ENCODE measurements around the gene FMN1.

FMN1 gene

GRCh38 chr15:32765236-32765635, 429.3 kb downstream of the FMN1 start:
- DNase-seq (ENCODE audit: low read depth) = no peak

DNA sequence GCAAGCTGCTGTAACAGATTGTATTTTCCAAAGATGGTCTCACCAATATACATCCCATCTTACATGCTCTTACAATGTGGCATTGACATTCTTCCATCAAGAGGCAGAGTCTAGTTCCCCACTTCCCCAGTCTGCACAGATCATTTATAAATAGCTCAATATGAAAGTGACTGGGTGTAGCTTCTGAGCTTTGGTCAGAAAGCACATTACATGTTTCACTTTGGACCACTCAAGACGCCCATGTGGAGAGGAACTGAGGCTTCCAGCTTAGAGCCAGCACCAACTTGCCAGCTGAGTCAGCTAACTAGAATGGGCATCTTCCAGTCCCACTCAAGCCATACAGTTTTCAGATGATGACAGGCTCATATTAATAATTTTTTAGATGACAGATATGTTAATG, 431.2 kb downstream of the FMN1 start:
- DNase-seq (ENCODE audit: low read depth) = no peak

- no peak for DNase-seq (ENCODE audit: low read depth)
Observed at GRCh38 chr15:32757426-32757825, 437.1 kb downstream of the FMN1 start.

DNA sequence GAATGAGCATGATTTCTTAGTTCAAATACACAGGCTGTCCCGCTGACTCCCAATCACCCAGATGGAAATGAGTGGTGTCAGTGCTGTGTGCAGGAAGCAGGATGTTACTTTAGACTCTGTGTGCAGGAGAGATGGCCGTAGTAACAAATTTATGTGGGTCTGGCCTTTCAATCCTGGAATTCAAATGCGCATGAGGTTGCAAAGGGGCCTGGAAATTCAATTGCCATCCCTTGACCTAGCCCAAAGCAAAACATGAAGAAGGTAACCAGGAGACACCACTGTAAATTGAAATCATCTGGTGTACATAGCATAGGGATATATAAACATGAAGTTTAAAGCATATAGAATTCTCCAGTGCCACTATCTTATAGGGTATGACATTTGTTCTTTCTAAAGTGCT, 443.5 kb downstream of the FMN1 start:
- DNase-seq (ENCODE audit: low read depth) = no peak

DNA sequence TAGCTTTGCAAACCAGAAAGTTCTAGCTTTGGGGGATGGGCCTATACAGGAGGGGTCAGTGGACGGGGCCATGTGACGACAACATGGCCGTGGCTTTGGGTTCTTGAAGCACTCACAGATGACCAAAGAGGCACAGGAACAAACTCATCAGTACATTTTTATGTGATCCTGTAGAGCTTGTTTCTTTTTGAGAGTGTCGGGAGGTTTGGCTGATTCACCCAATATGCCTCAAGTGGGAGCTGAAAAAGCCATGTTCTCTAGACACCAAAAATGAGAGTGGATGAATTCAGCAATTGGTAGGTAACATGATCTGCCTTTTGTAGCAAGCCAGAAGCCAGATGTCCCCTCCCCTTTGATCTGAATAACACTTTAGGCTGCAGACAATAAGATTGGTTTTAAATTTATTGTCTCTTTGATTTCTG, 446.6 kb downstream of the FMN1 start:
- DNase-seq (ENCODE audit: low read depth) = no peak

DNA sequence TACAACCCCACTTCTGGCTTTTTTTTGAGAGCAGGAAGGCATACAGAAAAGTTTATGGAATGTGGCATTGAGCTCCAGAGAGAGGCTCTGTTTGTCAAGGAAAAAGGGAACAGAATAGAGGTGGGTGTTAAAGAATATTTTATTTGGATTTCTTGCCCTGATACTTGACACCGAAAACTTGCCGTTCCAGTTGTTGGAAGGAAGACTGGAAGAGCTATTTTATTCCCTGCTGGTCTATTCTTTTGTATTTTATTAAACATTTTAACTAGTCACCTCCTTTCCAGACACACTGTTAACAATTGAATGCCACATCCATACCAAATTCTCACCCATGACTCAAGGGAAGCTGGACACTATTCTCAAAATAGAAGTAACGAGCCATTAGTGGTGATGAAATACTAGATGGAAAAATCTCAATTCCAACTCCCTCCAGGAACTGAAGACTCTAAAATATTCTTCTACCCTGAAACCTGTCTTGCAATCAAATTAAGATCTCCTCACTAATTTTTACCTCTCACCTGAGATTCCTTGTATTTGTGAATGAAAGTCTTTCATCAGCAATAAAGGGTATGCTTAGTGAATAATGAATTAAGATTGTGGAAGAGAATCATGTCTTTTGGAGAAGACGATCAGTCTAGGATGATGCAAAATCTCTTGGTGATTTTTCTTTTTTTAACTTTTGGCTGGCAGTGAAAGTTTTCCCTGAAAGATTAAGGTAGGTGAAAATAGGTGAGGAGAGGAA, 448.2 kb downstream of the FMN1 start:
- DNase-seq (ENCODE audit: low read depth) = no peak

GRCh38 chr15:32743411-32744140, 450.9 kb downstream of the FMN1 start:
- no peak for DNase-seq (ENCODE audit: low read depth)

DNA sequence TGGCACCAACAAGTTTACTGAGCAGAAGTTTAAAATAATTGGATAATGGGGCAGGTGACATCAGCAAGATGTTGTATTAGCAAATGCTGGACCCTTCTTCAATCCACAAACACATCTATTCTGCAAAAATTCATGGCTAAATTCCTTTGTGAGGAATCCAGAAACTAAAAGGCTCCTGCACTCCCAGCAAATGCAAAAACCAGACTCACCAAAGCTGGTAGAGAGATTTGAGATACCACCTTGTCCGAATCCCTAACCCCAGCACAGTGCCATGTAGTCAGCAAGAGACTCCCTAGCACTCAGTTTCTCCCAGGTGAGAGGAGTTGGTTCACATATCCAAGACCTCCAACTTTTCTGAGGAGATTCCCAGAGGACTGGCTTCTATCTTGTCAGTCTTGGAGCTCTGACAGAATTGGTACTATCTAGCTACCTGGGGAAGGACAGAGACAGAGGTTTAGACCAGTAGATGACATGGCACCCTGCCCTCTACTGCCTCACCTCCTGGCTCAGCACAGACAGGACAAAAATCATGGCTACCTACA, 454.9 kb downstream of the FMN1 start:
- no peak for DNase-seq (ENCODE audit: low read depth)

DNA sequence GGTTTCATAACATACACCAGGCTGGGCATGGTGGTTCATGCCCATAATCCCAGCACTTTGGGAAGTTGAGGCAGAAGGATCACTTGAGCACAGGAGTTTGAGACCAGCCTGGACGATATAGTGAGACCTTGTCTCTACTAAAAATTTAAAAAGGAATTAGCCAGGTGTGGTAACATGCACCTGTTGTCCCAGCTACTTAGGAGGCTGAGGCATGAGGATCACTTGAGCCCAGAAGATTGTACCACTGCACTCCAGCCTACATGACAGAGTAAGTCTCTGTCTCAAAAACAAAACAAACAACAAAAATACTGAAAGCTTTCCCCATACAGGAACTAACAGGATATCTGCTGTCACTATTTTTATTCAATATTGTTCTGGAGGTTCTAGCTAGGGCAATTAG, 455.8 kb downstream of the FMN1 start:
- no peak for DNase-seq (ENCODE audit: low read depth)

- no peak for DNase-seq (ENCODE audit: low read depth)
Observed at GRCh38 chr15:32737304-32737703, 457.2 kb downstream of the FMN1 start.

DNA sequence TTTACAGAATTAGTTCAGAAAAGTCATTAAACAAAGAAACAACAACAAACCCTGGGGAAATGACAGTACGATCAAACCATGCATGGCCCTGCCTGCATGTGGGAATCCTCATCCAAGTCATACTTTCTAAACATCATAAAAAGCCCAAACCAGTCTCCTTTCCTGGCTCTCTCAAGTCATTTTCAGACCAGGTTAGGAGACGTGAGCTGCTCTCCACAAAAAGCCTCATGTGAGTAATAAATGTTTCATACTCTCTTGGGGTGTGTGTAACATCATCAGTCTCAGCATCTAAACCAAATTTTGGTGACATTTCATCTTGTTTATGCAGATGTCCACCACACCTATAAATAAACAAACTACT, 457.8 kb downstream of the FMN1 start:
- no peak for DNase-seq (ENCODE audit: low read depth)

DNA sequence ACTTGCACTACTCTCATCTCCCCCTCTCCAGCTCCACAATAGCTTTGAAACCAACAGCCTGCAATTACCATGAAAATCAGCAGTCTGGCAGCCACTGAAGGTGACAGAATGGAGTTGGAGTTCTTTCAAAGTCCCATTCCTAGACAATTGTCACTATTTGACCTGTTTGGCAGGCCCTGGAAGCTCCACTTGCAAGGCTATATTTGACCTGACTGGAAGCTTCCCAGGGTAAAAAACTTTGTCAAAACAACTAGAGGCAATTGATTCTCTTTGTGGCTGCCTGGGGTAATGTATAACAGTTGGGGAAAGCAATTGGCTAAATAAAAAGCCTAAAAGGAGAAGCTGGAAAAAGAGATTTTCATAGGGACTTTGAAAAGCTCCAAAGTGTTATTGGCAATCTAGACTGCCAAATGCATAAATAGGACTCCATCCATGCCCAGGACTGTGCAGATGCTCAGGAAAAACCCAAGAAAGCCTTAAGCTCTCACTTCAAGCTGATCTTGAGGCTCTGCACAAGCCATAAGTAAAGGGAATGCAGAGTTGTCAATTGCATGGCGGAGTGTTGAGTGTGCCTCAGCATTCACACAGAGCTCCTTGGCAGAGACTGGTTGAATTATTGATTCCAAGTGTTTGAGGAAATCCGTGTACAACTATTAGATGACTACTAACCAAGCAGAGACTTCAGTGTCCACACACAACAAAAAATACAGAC, 458.4 kb downstream of the FMN1 start:
- DNase-seq (ENCODE audit: low read depth) = no peak

GRCh38 chr15:32733281-32733680, 461.2 kb downstream of the FMN1 start:
- no peak for DNase-seq (ENCODE audit: low read depth)

- DNase-seq (ENCODE audit: low read depth) = no peak
Observed at GRCh38 chr15:32732574-32733157, 461.8 kb downstream of the FMN1 start.

- DNase-seq (ENCODE audit: low read depth) = no peak
Observed at GRCh38 chr15:32730677-32731654, 463.5 kb downstream of the FMN1 start.

DNA sequence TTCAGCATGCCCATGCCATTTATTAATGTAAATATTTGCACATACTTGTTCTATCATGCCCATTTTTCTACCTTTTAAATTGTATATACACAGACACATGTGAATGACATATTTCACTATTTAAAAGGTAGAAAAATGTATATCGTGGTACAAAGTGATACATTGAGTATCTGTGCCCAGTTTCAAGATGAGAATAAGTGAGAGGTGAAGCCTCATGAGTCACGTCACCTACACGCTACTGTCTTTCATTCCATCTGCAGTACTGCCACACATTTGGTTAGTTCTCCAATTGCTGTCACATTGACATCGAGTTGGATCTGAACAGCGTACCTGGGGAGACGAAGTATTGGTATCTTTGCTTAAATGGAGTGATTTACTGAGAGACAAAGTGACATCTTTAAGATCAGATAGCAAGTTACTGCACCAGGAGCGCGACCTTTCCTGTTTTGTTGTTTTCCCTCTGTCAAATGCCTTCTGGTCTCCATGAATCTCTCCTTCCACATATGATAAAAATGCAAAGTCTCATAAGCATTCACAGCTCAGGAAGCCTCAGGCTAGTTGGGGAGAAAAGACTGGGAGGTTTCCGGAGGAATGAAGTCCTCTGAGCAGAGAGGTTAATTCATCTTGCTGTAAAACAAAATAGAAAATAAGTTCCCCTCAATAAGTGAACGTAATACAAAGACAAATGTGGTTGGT, 464.7 kb downstream of the FMN1 start:
- no peak for DNase-seq (ENCODE audit: low read depth)

DNA sequence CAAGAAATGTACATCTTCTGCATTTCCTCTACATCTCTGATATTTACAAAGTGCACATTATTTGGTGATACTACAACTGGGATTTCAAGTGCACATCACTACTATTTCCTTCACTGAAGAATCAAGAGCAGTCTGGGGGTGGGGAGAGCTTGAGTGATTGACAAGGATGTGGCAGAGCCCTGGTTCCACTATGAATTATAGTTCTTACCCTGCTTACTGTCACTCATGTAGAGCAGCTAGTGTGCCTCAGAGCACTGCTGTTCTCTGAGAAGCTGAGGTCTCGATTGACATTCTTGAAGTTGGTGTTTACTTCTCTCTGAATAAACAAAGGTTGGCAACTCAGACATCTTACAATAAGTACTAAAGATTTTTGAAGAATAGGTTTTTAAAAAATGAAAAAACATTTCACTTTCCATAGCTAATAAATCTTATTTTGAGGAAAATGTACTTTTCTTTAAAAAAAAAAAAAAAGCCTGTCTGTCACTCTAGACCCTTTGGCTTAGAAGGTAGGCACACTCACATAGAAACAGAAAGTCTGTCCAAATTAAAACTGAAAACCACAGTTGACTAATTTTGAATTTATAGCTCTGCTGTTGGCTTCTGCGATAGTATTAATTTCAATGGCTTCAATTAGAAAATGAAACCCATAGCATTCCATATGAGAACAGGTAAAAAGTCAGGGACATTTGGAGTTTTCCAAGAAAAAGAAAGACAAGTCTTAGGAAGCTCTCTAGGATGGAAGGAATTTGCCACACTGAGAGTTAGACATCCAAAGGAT, 471.2 kb downstream of the FMN1 start:
- no peak for DNase-seq (ENCODE audit: low read depth)

DNA sequence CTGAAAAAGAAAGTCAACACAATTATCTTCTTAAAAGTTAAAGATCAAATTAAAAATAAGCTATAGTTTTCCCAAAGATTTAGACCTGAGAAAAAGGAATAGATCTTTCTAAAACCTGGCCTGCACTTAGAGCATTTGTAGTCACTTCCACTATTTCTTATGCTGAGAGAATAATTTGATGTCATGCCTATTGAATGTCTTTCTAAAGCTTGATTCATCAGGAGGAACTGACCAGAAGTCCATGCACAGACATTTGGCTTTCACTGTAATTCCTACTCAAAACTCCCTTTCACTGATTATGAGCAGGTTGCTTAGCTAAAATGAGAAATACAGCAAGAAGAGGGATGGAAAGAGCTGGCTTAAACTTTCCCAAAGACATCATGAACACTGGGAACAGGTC, 472.4 kb downstream of the FMN1 start:
- no peak for DNase-seq (ENCODE audit: low read depth)

DNA sequence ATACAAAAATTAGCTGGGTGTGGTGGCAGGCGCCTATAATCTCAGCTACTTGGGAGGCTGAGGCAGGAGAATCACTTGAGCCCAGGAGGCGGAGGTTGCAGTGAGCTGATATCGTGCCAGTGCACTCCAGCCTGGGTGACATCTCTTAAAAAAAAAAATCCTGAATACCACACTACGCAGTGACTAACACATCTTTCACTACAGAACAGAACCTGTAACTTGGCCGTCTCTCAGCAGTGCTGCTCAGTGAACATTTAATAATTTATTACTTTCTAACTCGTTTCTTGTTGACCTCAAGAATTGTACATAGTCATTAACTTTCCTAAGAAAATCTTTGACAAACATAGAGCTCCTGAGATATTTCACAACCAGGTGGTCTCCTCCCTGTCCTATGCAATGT, 472.9 kb downstream of the FMN1 start:
- no peak for DNase-seq (ENCODE audit: low read depth)

All from GM04503 (cell line).